Measurements from ENCODE around the gene E2F1.

E2F1 gene

DNA sequence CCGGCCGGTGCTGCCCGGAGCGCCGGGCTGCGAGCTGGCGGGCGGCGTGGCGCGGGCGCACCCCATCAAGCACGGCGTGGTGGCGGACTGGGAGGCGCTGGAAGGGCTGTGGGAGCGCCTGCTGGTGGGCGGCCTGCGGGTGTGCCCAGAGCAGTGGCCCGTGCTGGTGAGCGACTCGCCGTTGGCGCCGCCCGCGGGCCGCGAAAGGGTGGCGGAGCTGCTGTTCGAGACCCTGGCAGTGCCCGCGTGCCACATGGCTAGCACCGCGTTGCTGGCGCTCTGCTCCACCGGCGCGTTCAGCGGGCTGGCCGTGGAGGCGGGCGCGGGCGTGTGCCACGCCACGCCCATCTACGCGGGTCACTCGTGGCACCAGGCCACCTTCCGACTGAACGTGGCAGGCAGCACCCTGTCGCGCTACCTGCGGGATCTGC lies 18.9 kb downstream of the E2F1 start:
- Histone ChIP-seq H3K27ac (ENCODE audit: insufficient read depth in 1 of 2, low read depth in 1 of 2, low read length in 2 of 2, poor library complexity in 1 of 2, severe bottlenecking in 2 of 2) (no peak overlapping the region), H3K27me3 (replicated peaks in 2 of 5; ENCODE audit: control insufficient read depth in 4 of 5, insufficient read depth in 5 of 5, low read length in 4 of 5) (no peaks in the 10 kb centered on the region), H3K4me3 (ENCODE audit: control insufficient read depth in 1 of 7, extremely low read depth in 1 of 7, insufficient read depth in 4 of 7, low read depth in 2 of 7, low read length in 6 of 7) (peak overlapping the region; percentile 37 to 79 (median 62)), H3K4me1 (ENCODE audit: control extremely low read depth in 1 of 4, control insufficient read depth in 4 of 4, insufficient read depth in 4 of 4, low read length in 3 of 4) (peaks cover 0 to 44% (median 43%) of the 10 kb centered on the region in 4 experiments), H3K9me3 (ENCODE audit: control extremely low read depth in 1 of 5, control insufficient read depth in 4 of 5, insufficient read depth in 2 of 5, low read depth in 1 of 5, low read length in 4 of 5) (no peaks in the 10 kb centered on the region), H3K36me3 (ENCODE audit: control insufficient read depth in 4 of 4, insufficient read depth in 4 of 4, low read length in 3 of 4) (peaks cover 0 to 18% (median 0%) of the 10 kb centered on the region in 4 experiments)
- ChIA-PET CTCF (interaction anchor here (0.7 to 7.6 kb wide), 18 partner anchors 9 to 271 kb away, joined by 3 to 86 read pairs (median 4); partner anchors contain the start of gene CDK5RAP1), POLR2A (interaction anchor here (2.4 kb wide), 1 partner anchor 14 kb away, joined by 6 read pairs; no protein-coding TSS in a partner anchor)
- WGBS (ENCODE audit: insufficient coverage): 12% methylated on average over 55 of the region's 55 CpGs
- peak in 1 of 3 donors; percentile 27 for DNase-seq

GRCh38 chr20:33666293-33667244 lies 19.6 kb downstream of the E2F1 start, which contains the start of gene ACTL10:
Gene ACTL10, plus strand, starts transcription at chr20:33666943. Its CDS starts 555 bp downstream, at chr20:33667498.
- H3K27me3 ChIP-seq (replicated peaks in 2 of 5; ENCODE audit: control insufficient read depth in 4 of 5, insufficient read depth in 5 of 5, low read length in 4 of 5): no peaks in the 10 kb centered on the region
- peaks cover 0 to 44% (median 41%) of the 10 kb centered on the region in 4 experiments for H3K4me1 ChIP-seq (ENCODE audit: control extremely low read depth in 1 of 4, control insufficient read depth in 4 of 4, insufficient read depth in 4 of 4, low read length in 3 of 4)
- H3K36me3 ChIP-seq (ENCODE audit: control insufficient read depth in 4 of 4, insufficient read depth in 4 of 4, low read length in 3 of 4): peaks cover 0 to 18% (median 0%) of the 10 kb centered on the region in 4 experiments
- peak within 1 kb of the TSS; percentile 40 to 79 (median 62) for H3K4me3 ChIP-seq (ENCODE audit: control insufficient read depth in 1 of 7, extremely low read depth in 1 of 7, insufficient read depth in 4 of 7, low read depth in 2 of 7, low read length in 6 of 7)
- under 1% methylated on average over 38 of the region's 50 CpGs for WGBS (ENCODE audit: insufficient coverage)
- no peak within 1 kb of the TSS for H3K27ac ChIP-seq (ENCODE audit: insufficient read depth in 1 of 2, low read depth in 1 of 2, low read length in 2 of 2, poor library complexity in 1 of 2, severe bottlenecking in 2 of 2)
- CTCF ChIA-PET: interaction anchor here (0.7 to 7.6 kb wide), 15 partner anchors 9 to 268 kb away, joined by 3 to 86 read pairs (median 4); partner anchors contain the start of gene CDK5RAP1
- no peaks in the 10 kb centered on the region for H3K9me3 ChIP-seq (ENCODE audit: control extremely low read depth in 1 of 5, control insufficient read depth in 4 of 5, insufficient read depth in 2 of 5, low read depth in 1 of 5, low read length in 4 of 5)
- peak; percentile 97 to 99 (median 98) for DNase-seq
- POLR2A ChIA-PET: interaction anchor here (2.4 kb wide), 1 partner anchor 13 kb away, joined by 6 read pairs; no protein-coding TSS in a partner anchor

DNA sequence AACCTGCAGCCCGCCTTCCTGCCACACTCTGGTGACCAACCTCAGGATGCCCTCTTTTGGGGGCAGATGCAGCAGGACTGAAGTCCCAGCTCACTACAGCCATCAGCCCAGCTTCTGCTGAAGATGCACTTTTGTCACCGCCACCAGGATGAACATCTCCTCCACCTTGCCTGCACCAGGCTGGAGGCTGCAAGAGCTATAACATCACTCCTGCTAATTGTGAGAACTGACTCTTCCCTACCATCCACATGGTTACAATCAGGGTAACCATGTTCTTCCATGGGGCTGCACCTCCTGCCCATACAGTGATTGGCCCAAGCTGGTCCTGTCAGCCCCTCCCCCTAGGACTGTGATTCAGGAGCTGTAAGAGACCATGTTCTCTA lies 21.4 kb downstream of the E2F1 start:
- H3K9me3 ChIP-seq (ENCODE audit: control extremely low read depth in 1 of 5, control insufficient read depth in 4 of 5, insufficient read depth in 2 of 5, low read depth in 1 of 5, low read length in 4 of 5): no peaks in the 10 kb centered on the region
- no peaks in the 10 kb centered on the region for H3K27me3 ChIP-seq (replicated peaks in 2 of 5; ENCODE audit: control insufficient read depth in 4 of 5, insufficient read depth in 5 of 5, low read length in 4 of 5)
- no peak overlapping the region for H3K4me3 ChIP-seq (ENCODE audit: control insufficient read depth in 1 of 7, extremely low read depth in 1 of 7, insufficient read depth in 4 of 7, low read depth in 2 of 7, low read length in 6 of 7)
- WGBS (ENCODE audit: insufficient coverage): 95% methylated on average over 2 of the region's 2 CpGs
- CTCF ChIA-PET: interaction anchor here (1.0 to 7.6 kb wide), 5 partner anchors 10 to 26 kb away, joined by 3 to 86 read pairs (median 4); no protein-coding TSS in a partner anchor
- H3K27ac ChIP-seq (ENCODE audit: insufficient read depth in 1 of 2, low read depth in 1 of 2, low read length in 2 of 2, poor library complexity in 1 of 2, severe bottlenecking in 2 of 2): no peak overlapping the region
- POLR2A ChIA-PET: no interaction called here
- H3K4me1 ChIP-seq (ENCODE audit: control extremely low read depth in 1 of 4, control insufficient read depth in 4 of 4, insufficient read depth in 4 of 4, low read length in 3 of 4): peaks cover 0 to 44% (median 41%) of the 10 kb centered on the region in 4 experiments
- DNase-seq: no peak
- H3K36me3 ChIP-seq (ENCODE audit: control insufficient read depth in 4 of 4, insufficient read depth in 4 of 4, low read length in 3 of 4): peaks cover 0 to 8% (median 0%) of the 10 kb centered on the region in 4 experiments

GRCh38 chr20:33664085-33664761 lies 22.0 kb downstream of the E2F1 start:
- Histone ChIP-seq H3K4me3 (ENCODE audit: control insufficient read depth in 1 of 7, extremely low read depth in 1 of 7, insufficient read depth in 4 of 7, low read depth in 2 of 7, low read length in 6 of 7) (peak overlapping the region in 6 of 7 experiments; percentile 39 to 83 (median 70)), H3K36me3 (ENCODE audit: control insufficient read depth in 4 of 4, insufficient read depth in 4 of 4, low read length in 3 of 4) (peaks cover 0 to 13% (median 0%) of the 10 kb centered on the region in 4 experiments), H3K27me3 (replicated peaks in 2 of 5; ENCODE audit: control insufficient read depth in 4 of 5, insufficient read depth in 5 of 5, low read length in 4 of 5) (no peaks in the 10 kb centered on the region), H3K9me3 (ENCODE audit: control extremely low read depth in 1 of 5, control insufficient read depth in 4 of 5, insufficient read depth in 2 of 5, low read depth in 1 of 5, low read length in 4 of 5) (no peaks in the 10 kb centered on the region), H3K4me1 (ENCODE audit: control extremely low read depth in 1 of 4, control insufficient read depth in 4 of 4, insufficient read depth in 4 of 4, low read length in 3 of 4) (peaks cover 0 to 44% (median 41%) of the 10 kb centered on the region in 4 experiments), H3K27ac (ENCODE audit: insufficient read depth in 1 of 2, low read depth in 1 of 2, low read length in 2 of 2, poor library complexity in 1 of 2, severe bottlenecking in 2 of 2) (peak overlapping the region in 1 of 2 experiments; percentile 29)
- DNase-seq: no peak
- CTCF ChIA-PET: interaction anchor here (1.2 to 7.6 kb wide), 5 partner anchors 10 to 22 kb away, joined by 3 to 86 read pairs (median 4); no protein-coding TSS in a partner anchor
- WGBS (ENCODE audit: insufficient coverage): 60% methylated on average over 8 of the region's 9 CpGs
- POLR2A ChIA-PET: no interaction called here

- Histone ChIP-seq H3K4me1 (ENCODE audit: control extremely low read depth in 1 of 4, control insufficient read depth in 4 of 4, insufficient read depth in 4 of 4, low read length in 3 of 4) (peaks cover 0 to 43% (median 40%) of the 10 kb centered on the region in 4 experiments), H3K9me3 (ENCODE audit: control extremely low read depth in 1 of 5, control insufficient read depth in 4 of 5, insufficient read depth in 2 of 5, low read depth in 1 of 5, low read length in 4 of 5) (no peaks in the 10 kb centered on the region), H3K27ac (ENCODE audit: insufficient read depth in 1 of 2, low read depth in 1 of 2, low read length in 2 of 2, poor library complexity in 1 of 2, severe bottlenecking in 2 of 2) (peak overlapping the region in 1 of 2 experiments; percentile 29), H3K4me3 (ENCODE audit: control insufficient read depth in 1 of 7, extremely low read depth in 1 of 7, insufficient read depth in 4 of 7, low read depth in 2 of 7, low read length in 6 of 7) (peak overlapping the region; percentile 34 to 83 (median 70)), H3K36me3 (ENCODE audit: control insufficient read depth in 4 of 4, insufficient read depth in 4 of 4, low read length in 3 of 4) (peaks cover 0 to 9% (median 0%) of the 10 kb centered on the region in 4 experiments), H3K27me3 (replicated peaks in 2 of 5; ENCODE audit: control insufficient read depth in 4 of 5, insufficient read depth in 5 of 5, low read length in 4 of 5) (no peaks in the 10 kb centered on the region)
- DNase-seq: peak; percentile 72 to 89 (median 80)
- CTCF ChIA-PET: interaction anchor here (0.9 to 7.6 kb wide), 6 partner anchors 9 to 22 kb away, joined by 3 to 86 read pairs (median 3); no protein-coding TSS in a partner anchor
- WGBS (ENCODE audit: insufficient coverage): 1% methylated on average over 66 of the region's 84 CpGs
- POLR2A ChIA-PET: no interaction called here
Measured at GRCh38 chr20:33663161-33664084, 22.8 kb downstream of the E2F1 start.

- 97% methylated on average over 5 of the region's 10 CpGs for WGBS (ENCODE audit: insufficient coverage)
- no peaks in the 10 kb centered on the region for H3K27me3 ChIP-seq (replicated peaks in 2 of 5; ENCODE audit: control insufficient read depth in 4 of 5, insufficient read depth in 5 of 5, low read length in 4 of 5)
- H3K27ac ChIP-seq (ENCODE audit: insufficient read depth in 1 of 2, low read depth in 1 of 2, low read length in 2 of 2, poor library complexity in 1 of 2, severe bottlenecking in 2 of 2): peak within 1 kb of the TSS in 1 of 2 experiments; percentile 29
- CTCF ChIA-PET: interaction anchor here (1.0 to 7.6 kb wide), 2 partner anchors 8 to 13 kb away, joined by 3 to 86 read pairs; no protein-coding TSS in a partner anchor
- H3K4me3 ChIP-seq (ENCODE audit: control insufficient read depth in 1 of 7, extremely low read depth in 1 of 7, insufficient read depth in 4 of 7, low read depth in 2 of 7, low read length in 6 of 7): peak within 1 kb of the TSS; percentile 34 to 83 (median 70)
- H3K36me3 ChIP-seq (ENCODE audit: control insufficient read depth in 4 of 4, insufficient read depth in 4 of 4, low read length in 3 of 4): peaks cover 0 to 7% (median 0%) of the 10 kb centered on the region in 4 experiments
- no peak for DNase-seq
- POLR2A ChIA-PET: interaction anchor here (0.6 kb wide), 1 partner anchor 153 kb away, joined by 7 read pairs; no protein-coding TSS in a partner anchor
- H3K9me3 ChIP-seq (ENCODE audit: control extremely low read depth in 1 of 5, control insufficient read depth in 4 of 5, insufficient read depth in 2 of 5, low read depth in 1 of 5, low read length in 4 of 5): no peaks in the 10 kb centered on the region
- H3K4me1 ChIP-seq (ENCODE audit: control extremely low read depth in 1 of 4, control insufficient read depth in 4 of 4, insufficient read depth in 4 of 4, low read length in 3 of 4): peaks cover 0 to 30% (median 28%) of the 10 kb centered on the region in 4 experiments
Measured at GRCh38 chr20:33662172-33662571, 24.0 kb downstream of the E2F1 start, which contains the start of gene C20orf144. Gene C20orf144, plus strand, starts transcription at chr20:33662327. Its CDS starts 19 bp downstream, at chr20:33662346.

All from common myeloid progenitor, CD34-positive (primary cell).